IPS-20b (cell line): ENCODE results near the gene SRGAP1.

Experiments
- H3K27ac ChIP-seq: one replicate; pipeline ENCODE4 v1.5.1; 2013; ENCODE audit warnings: low read length
- H3K27me3 ChIP-seq: 2 replicates; pipeline ENCODE4 v1.6.1; 2013; ENCODE audit warnings: mild to moderate bottlenecking, low read length, inconsistent platforms; ENCODE audit not compliant: insufficient read depth
- H3K36me3 ChIP-seq: 2 replicates; pipeline ENCODE4 v1.6.1; 2013; ENCODE audit warnings: low read depth, mild to moderate bottlenecking, inconsistent platforms, low read length, moderate library complexity; ENCODE audit not compliant: insufficient read depth
- H3K4me1 ChIP-seq: 2 replicates; pipeline ENCODE4 v1.6.1; 2013; ENCODE audit warnings: mild to moderate bottlenecking, control low read depth, inconsistent platforms, low read length, moderate library complexity; ENCODE audit not compliant: insufficient read depth
- H3K4me3 ChIP-seq: 2 replicates; pipeline ENCODE4 v1.5.1; 2013; ENCODE audit warnings: mild to moderate bottlenecking, low read length, inconsistent platforms
- H3K9ac ChIP-seq: 2 replicates; pipeline ENCODE4 v1.6.1; 2013; ENCODE audit warnings: low read depth, mild to moderate bottlenecking, inconsistent platforms, low read length, moderate library complexity
- H3K9me3 ChIP-seq: 2 replicates; pipeline ENCODE4 v1.6.1; 2013; ENCODE audit warnings: mild to moderate bottlenecking, low read depth, low read length, inconsistent platforms; ENCODE audit not compliant: insufficient read depth

Gene SRGAP1

GRCh38 chr12:63927511-63927910 lies 83.0 kb downstream of the SRGAP1 start:
- Histone ChIP-seq H3K27ac (no peak overlapping the region), H3K9me3 (no peaks in the 10 kb centered on the region), H3K4me1 (peaks cover 12% of the 10 kb centered on the region), H3K36me3 (no peaks in the 10 kb centered on the region), H3K4me3 (no peak overlapping the region), H3K27me3 (no peaks in the 10 kb centered on the region), H3K9ac (no peak overlapping the region)

- Histone ChIP-seq H3K27ac (no peak overlapping the region), H3K27me3 (no peaks in the 10 kb centered on the region), H3K9me3 (no peaks in the 10 kb centered on the region)
Measured at GRCh38 chr12:63928305-63928704, 83.8 kb downstream of the SRGAP1 start.

GRCh38 chr12:63929426-63929825 lies 84.9 kb downstream of the SRGAP1 start:
- H3K36me3 ChIP-seq: no peaks in the 10 kb centered on the region

More at GRCh38 chr12:63928305-63928704, 83.8 kb downstream of the SRGAP1 start:
- H3K4me1 ChIP-seq: peaks cover 11% of the 10 kb centered on the region
- H3K4me3 ChIP-seq: no peak overlapping the region
- H3K36me3 ChIP-seq: no peaks in the 10 kb centered on the region
- no peak overlapping the region for H3K9ac ChIP-seq

GRCh38 chr12:63930971-63931370 lies 86.5 kb downstream of the SRGAP1 start:
- Histone ChIP-seq H3K4me3 (no peak overlapping the region), H3K4me1 (peaks cover 11% of the 10 kb centered on the region), H3K27ac (no peak overlapping the region), H3K9me3 (no peaks in the 10 kb centered on the region), H3K27me3 (no peaks in the 10 kb centered on the region), H3K36me3 (no peaks in the 10 kb centered on the region), H3K9ac (no peak overlapping the region)

More at GRCh38 chr12:63929426-63929825, 84.9 kb downstream of the SRGAP1 start:
- Histone ChIP-seq H3K9ac (no peak overlapping the region), H3K27ac (no peak overlapping the region), H3K9me3 (no peaks in the 10 kb centered on the region), H3K4me3 (no peak overlapping the region), H3K4me1 (peaks cover 11% of the 10 kb centered on the region), H3K27me3 (no peaks in the 10 kb centered on the region)

GRCh38 chr12:63931703-63932102 lies 87.2 kb downstream of the SRGAP1 start:
- Histone ChIP-seq H3K27ac (no peak overlapping the region), H3K36me3 (no peaks in the 10 kb centered on the region), H3K4me1 (peaks cover 11% of the 10 kb centered on the region), H3K4me3 (no peak overlapping the region), H3K9me3 (no peaks in the 10 kb centered on the region), H3K9ac (no peak overlapping the region), H3K27me3 (no peaks in the 10 kb centered on the region)

GRCh38 chr12:63934936-63935335 lies 90.4 kb downstream of the SRGAP1 start:
- Histone ChIP-seq H3K4me1 (peaks cover 18% of the 10 kb centered on the region), H3K36me3 (no peaks in the 10 kb centered on the region), H3K4me3 (no peak overlapping the region), H3K9ac (no peak overlapping the region), H3K27me3 (no peaks in the 10 kb centered on the region), H3K9me3 (no peaks in the 10 kb centered on the region), H3K27ac (no peak overlapping the region)

GRCh38 chr12:63935361-63935760 lies 90.9 kb downstream of the SRGAP1 start:
- Histone ChIP-seq H3K36me3 (no peaks in the 10 kb centered on the region), H3K27me3 (no peaks in the 10 kb centered on the region), H3K9me3 (no peaks in the 10 kb centered on the region), H3K4me3 (no peak overlapping the region), H3K4me1 (peaks cover 20% of the 10 kb centered on the region), H3K27ac (no peak overlapping the region), H3K9ac (no peak overlapping the region)

- Histone ChIP-seq H3K27ac (no peak overlapping the region), H3K9me3 (no peaks in the 10 kb centered on the region), H3K9ac (no peak overlapping the region), H3K4me1 (peaks cover 14% of the 10 kb centered on the region), H3K36me3 (no peaks in the 10 kb centered on the region), H3K27me3 (no peaks in the 10 kb centered on the region), H3K4me3 (no peak overlapping the region)
Measured at GRCh38 chr12:63937378-63938316, 93.1 kb downstream of the SRGAP1 start.

- Histone ChIP-seq H3K4me1 (peaks cover 14% of the 10 kb centered on the region), H3K4me3 (no peak overlapping the region), H3K27ac (no peak overlapping the region), H3K36me3 (no peaks in the 10 kb centered on the region), H3K9me3 (no peaks in the 10 kb centered on the region), H3K27me3 (no peaks in the 10 kb centered on the region), H3K9ac (no peak overlapping the region)
Measured at GRCh38 chr12:63940310-63941005, 96.0 kb downstream of the SRGAP1 start.

GRCh38 chr12:63941166-63941800 lies 96.8 kb downstream of the SRGAP1 start:
- peaks cover 14% of the 10 kb centered on the region for H3K4me1 ChIP-seq
- no peak overlapping the region for H3K9ac ChIP-seq
- no peak overlapping the region for H3K27ac ChIP-seq
- no peaks in the 10 kb centered on the region for H3K9me3 ChIP-seq
- H3K27me3 ChIP-seq: no peaks in the 10 kb centered on the region
- no peaks in the 10 kb centered on the region for H3K36me3 ChIP-seq
- H3K4me3 ChIP-seq: no peak overlapping the region

GRCh38 chr12:63941879-63942278 lies 97.4 kb downstream of the SRGAP1 start:
- Histone ChIP-seq H3K4me1 (peaks cover 14% of the 10 kb centered on the region), H3K9me3 (no peaks in the 10 kb centered on the region), H3K9ac (no peak overlapping the region), H3K27me3 (no peaks in the 10 kb centered on the region), H3K4me3 (no peak overlapping the region), H3K36me3 (no peaks in the 10 kb centered on the region), H3K27ac (no peak overlapping the region)
